Osteoblast (primary cell): ENCODE results near the gene AIF1L. TPM values are rescaled to one million over a fixed set of nuclear protein-coding genes. Genes with fewer than 3 reads are reported as not detected.

Experiments
- DNase-seq: peaks from one replicate; pipeline ENCODE4 v3.0.0; 2011; ENCODE audit warnings: low spot score, mixed read lengths; ENCODE audit not compliant: insufficient read length; ENCODE audit errors: missing footprints
- H2AFZ ChIP-seq: 2 replicates; pipeline ENCODE4 v1.6.0; 2011; ENCODE audit warnings: mild to moderate bottlenecking, low read length
- H3K27ac ChIP-seq: 2 replicates; pipeline ENCODE4 v1.5.1; 2011; ENCODE audit warnings: mild to moderate bottlenecking, low read depth, low read length, moderate library complexity
- H3K27me3 ChIP-seq: 2 replicates; pipeline ENCODE4 v1.6.0; 2012; ENCODE audit warnings: mild to moderate bottlenecking, control low read depth, inconsistent platforms, low read length, moderate library complexity; ENCODE audit not compliant: insufficient read depth
- H3K36me3 ChIP-seq: 2 replicates; pipeline ENCODE4 v1.5.1; 2011; ENCODE audit warnings: mild to moderate bottlenecking, low read length, control low read depth, moderate library complexity; ENCODE audit not compliant: insufficient read depth
- H3K4me1 ChIP-seq: 2 replicates; pipeline ENCODE4 v1.5.1; 2011; ENCODE audit warnings: mild to moderate bottlenecking, low read length, control low read depth, moderate library complexity; ENCODE audit not compliant: insufficient read depth
- H3K4me2 ChIP-seq: 2 replicates; pipeline ENCODE4 v1.6.0; 2011; ENCODE audit warnings: mild to moderate bottlenecking, low read length; ENCODE audit not compliant: insufficient read depth
- H3K4me3 ChIP-seq: fragments of 200-600 bp; sonication (generic); 3 replicates; pipeline ENCODE4 v1.5.1; 2012; ENCODE audit warnings: mild to moderate bottlenecking, low read length, inconsistent platforms; ENCODE audit not compliant: insufficient read depth
- H3K79me2 ChIP-seq: 2 replicates; pipeline ENCODE4 v1.6.0; 2012; ENCODE audit warnings: mild to moderate bottlenecking, low read length, control low read depth, inconsistent platforms; ENCODE audit not compliant: insufficient read depth
- H3K9me3 ChIP-seq: 2 replicates; pipeline ENCODE4 v1.5.1; 2011; ENCODE audit warnings: low read depth, low read length, control low read depth
- H4K20me1 ChIP-seq: 2 replicates; pipeline ENCODE4 v1.6.0; 2012; ENCODE audit warnings: mild to moderate bottlenecking, low read length, control low read depth; ENCODE audit not compliant: insufficient read depth
- CTCF ChIP-seq: IDR thresholded peaks from 2 replicates; pipeline ENCODE4 v1.5.1; 2011; ENCODE audit warnings: mild to moderate bottlenecking, low read depth, low read length, moderate library complexity; ENCODE audit errors: extremely low read depth
- total RNA-seq: library from RNA; depleted of rRNA; stranded (reverse); fragments of >200 nt; gene quantifications from 2 replicates; pipeline ENCODE4 v1.2.3, GENCODE V29; 2012

Gene AIF1L
- total RNA-seq, 1 donor, result not detected

GRCh38 chr9:131056781-131057506 lies 39.4 kb upstream of the AIF1L start:
- no peak overlapping the region for H2AFZ ChIP-seq
- no peaks in the 10 kb centered on the region for H3K79me2 ChIP-seq
- no peak for TF ChIP-seq CTCF
- H3K4me2 ChIP-seq, result no peak overlapping the region
- no peaks in the 10 kb centered on the region for H4K20me1 ChIP-seq
- DNase-seq, result peak; percentile 21
- H3K36me3 ChIP-seq, result no peaks in the 10 kb centered on the region
- H3K27ac ChIP-seq, result no peak overlapping the region
- no peaks in the 10 kb centered on the region for H3K9me3 ChIP-seq
- no peak overlapping the region for H3K4me3 ChIP-seq
- no peaks in the 10 kb centered on the region for H3K4me1 ChIP-seq
- H3K27me3 ChIP-seq, result peaks cover 6% of the 10 kb centered on the region

DNA sequence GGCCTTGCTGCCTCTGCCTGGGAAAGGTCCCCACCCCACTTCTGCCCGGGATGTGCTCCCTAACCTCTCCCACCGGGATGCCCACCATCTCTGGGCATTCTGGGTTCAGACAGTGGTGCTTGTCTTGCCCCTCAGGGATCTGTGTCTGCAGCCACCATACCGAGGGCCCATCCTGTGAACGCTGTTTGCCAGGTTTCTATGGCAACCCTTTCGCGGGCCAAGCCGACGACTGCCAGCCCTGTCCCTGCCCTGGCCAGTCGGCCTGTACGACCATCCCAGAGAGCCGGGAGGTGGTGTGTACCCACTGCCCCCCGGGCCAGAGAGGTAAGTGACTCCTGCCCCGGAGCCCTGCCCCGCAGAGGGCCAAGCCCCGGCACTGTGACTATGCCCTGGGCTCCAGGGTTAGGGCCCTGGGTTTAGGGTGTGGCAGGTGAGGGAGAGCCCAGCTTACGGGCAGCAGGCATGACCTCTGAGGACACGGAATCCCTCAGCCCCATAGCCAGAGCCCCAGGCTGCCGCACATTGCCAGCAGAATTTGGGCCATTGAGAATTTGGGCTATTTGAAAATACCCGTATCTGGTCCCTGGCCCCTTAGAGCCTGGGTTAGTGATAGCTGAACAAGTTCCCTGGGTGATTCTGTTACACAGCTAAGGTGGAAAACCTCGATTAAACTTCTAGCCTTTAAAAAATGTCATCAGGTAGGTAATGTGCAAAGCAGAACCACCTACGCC lies 35.3 kb upstream of the AIF1L start:
- H3K27me3 ChIP-seq, result no peaks in the 10 kb centered on the region
- H4K20me1 ChIP-seq, result no peaks in the 10 kb centered on the region
- DNase-seq, result peak; percentile 32
- H3K4me1 ChIP-seq, result no peaks in the 10 kb centered on the region
- no peaks in the 10 kb centered on the region for H3K79me2 ChIP-seq
- H2AFZ ChIP-seq, result no peak overlapping the region
- no peaks in the 10 kb centered on the region for H3K36me3 ChIP-seq
- H3K4me3 ChIP-seq, result no peak overlapping the region
- no peak overlapping the region for H3K4me2 ChIP-seq
- H3K27ac ChIP-seq, result no peak overlapping the region
- no peak for TF ChIP-seq CTCF
- H3K9me3 ChIP-seq, result no peaks in the 10 kb centered on the region

DNA sequence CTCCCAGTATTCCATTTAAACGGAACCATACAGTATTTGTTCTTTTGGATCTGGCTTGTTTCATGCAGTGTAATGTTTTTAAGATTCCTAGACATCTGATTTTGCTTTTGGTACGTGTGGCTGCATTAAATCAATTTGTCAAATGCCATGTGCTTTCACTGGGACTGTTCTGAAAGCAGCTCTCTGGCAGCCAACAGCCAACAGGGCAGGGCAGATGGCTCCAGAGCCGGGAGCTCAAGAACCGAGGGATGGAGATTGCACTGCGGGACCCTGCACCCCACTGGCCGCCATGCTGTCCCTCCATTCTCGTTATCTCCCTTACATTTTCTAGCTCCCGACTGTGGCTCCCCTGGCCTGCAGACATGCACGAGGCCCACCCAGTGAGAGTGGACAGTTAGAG lies 33.4 kb upstream of the AIF1L start:
- TF ChIP-seq CTCF, result no peak
- Histone ChIP-seq H3K36me3 (no peaks in the 10 kb centered on the region), H3K4me3 (no peak overlapping the region), H3K79me2 (no peaks in the 10 kb centered on the region), H3K4me2 (no peak overlapping the region), H3K9me3 (no peaks in the 10 kb centered on the region), H3K27ac (no peak overlapping the region), H4K20me1 (no peaks in the 10 kb centered on the region), H3K4me1 (no peaks in the 10 kb centered on the region), H2AFZ (no peak overlapping the region), H3K27me3 (no peaks in the 10 kb centered on the region)
- peak; percentile 47 for DNase-seq

DNA sequence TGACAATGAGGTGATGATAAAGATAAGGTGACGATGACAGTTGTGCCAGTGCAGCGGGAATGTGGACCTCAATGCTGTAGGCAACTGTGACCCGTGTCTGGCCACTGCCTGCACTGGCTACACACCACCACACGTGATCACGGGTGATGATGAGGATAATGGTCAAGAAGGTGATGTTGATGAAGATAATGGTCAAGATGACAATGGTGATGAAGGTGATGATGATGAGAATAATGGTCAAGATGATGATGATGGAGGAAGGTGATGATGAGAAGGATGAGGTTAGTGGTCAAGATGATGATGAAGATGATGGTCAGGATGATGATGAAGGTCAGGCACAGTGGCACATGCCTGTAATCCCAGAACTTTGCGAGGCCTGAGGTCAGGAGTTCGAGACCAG lies 30.7 kb upstream of the AIF1L start:
- Histone ChIP-seq H3K4me2 (no peak overlapping the region), H3K4me3 (no peak overlapping the region), H3K4me1 (no peaks in the 10 kb centered on the region), H3K27ac (no peak overlapping the region), H4K20me1 (no peaks in the 10 kb centered on the region), H3K9me3 (no peaks in the 10 kb centered on the region), H3K79me2 (no peaks in the 10 kb centered on the region), H3K27me3 (peaks cover 3% of the 10 kb centered on the region), H2AFZ (no peak overlapping the region), H3K36me3 (no peaks in the 10 kb centered on the region)
- no peak for TF ChIP-seq CTCF
- peak; percentile 21 for DNase-seq
